ENCODE measurements around the gene CYTH2.
"Not testable (repeated sequence)": the region's sequence is repeated elsewhere in the genome, so short reads cannot be mapped to it uniquely, and the experiment has no call there.

The CYTH2 gene

GRCh38 chr19:48509467-48510194 lies 40.5 kb downstream of the CYTH2 start:
- Histone ChIP-seq H3K9ac (ENCODE audit: low read length) (no peak overlapping the region), H3K4me3 (ENCODE audit: low read depth, low read length) (peak overlapping the region; percentile 62), H3K27ac (ENCODE audit: low read depth, low read length) (no peak overlapping the region), H3K36me3 (ENCODE audit: control insufficient read depth, insufficient read depth, low read length) (no peaks in the 10 kb centered on the region), H3K4me1 (ENCODE audit: control insufficient read depth, insufficient read depth, low read length) (peaks cover 4% of the 10 kb centered on the region), H3K27me3 (ENCODE audit: control insufficient read depth, insufficient read depth, low read length) (peaks cover 24% of the 10 kb centered on the region), H3K9me3 (ENCODE audit: control insufficient read depth, insufficient read depth, low read depth, low read length) (no peaks in the 10 kb centered on the region)

- peaks cover 4% of the 10 kb centered on the region for H3K4me1 ChIP-seq (ENCODE audit: control insufficient read depth, insufficient read depth, low read length)
- H3K9me3 ChIP-seq (ENCODE audit: control insufficient read depth, insufficient read depth, low read depth, low read length): no peaks in the 10 kb centered on the region
- no peak overlapping the region for H3K9ac ChIP-seq (ENCODE audit: low read length)
- no peak overlapping the region for H3K27ac ChIP-seq (ENCODE audit: low read depth, low read length)
- peaks cover 24% of the 10 kb centered on the region for H3K27me3 ChIP-seq (ENCODE audit: control insufficient read depth, insufficient read depth, low read length)
- H3K4me3 ChIP-seq (ENCODE audit: low read depth, low read length): peak overlapping the region; percentile 62
- H3K36me3 ChIP-seq (ENCODE audit: control insufficient read depth, insufficient read depth, low read length): no peaks in the 10 kb centered on the region
Observed at GRCh38 chr19:48510421-48511268, 41.5 kb downstream of the CYTH2 start.

GRCh38 chr19:48511321-48511731 lies 42.2 kb downstream of the CYTH2 start:
- no peaks in the 10 kb centered on the region for H3K36me3 ChIP-seq (ENCODE audit: control insufficient read depth, insufficient read depth, low read length)
- H3K4me1 ChIP-seq (ENCODE audit: control insufficient read depth, insufficient read depth, low read length): peaks cover 4% of the 10 kb centered on the region
- peaks cover 24% of the 10 kb centered on the region for H3K27me3 ChIP-seq (ENCODE audit: control insufficient read depth, insufficient read depth, low read length)
- no peak overlapping the region for H3K9ac ChIP-seq (ENCODE audit: low read length)
- peak overlapping the region; percentile 62 for H3K4me3 ChIP-seq (ENCODE audit: low read depth, low read length)
- H3K27ac ChIP-seq (ENCODE audit: low read depth, low read length): no peak overlapping the region
- no peaks in the 10 kb centered on the region for H3K9me3 ChIP-seq (ENCODE audit: control insufficient read depth, insufficient read depth, low read depth, low read length)

- Histone ChIP-seq H3K27ac (ENCODE audit: low read depth, low read length) (no peak within 1 kb of the TSS), H3K4me1 (ENCODE audit: control insufficient read depth, insufficient read depth, low read length) (peaks cover 4% of the 10 kb centered on the region), H3K4me3 (ENCODE audit: low read depth, low read length) (peak within 1 kb of the TSS; percentile 62), H3K27me3 (ENCODE audit: control insufficient read depth, insufficient read depth, low read length) (peaks cover 24% of the 10 kb centered on the region), H3K9me3 (ENCODE audit: control insufficient read depth, insufficient read depth, low read depth, low read length) (no peaks in the 10 kb centered on the region), H3K9ac (ENCODE audit: low read length) (no peak within 1 kb of the TSS), H3K36me3 (ENCODE audit: control insufficient read depth, insufficient read depth, low read length) (no peaks in the 10 kb centered on the region)
Observed at GRCh38 chr19:48511800-48512503, 42.8 kb downstream of the CYTH2 start, which contains the start of gene LMTK3. TSS of gene LMTK3 (minus strand) at chr19:48511835. CDS start at chr19:48511576, 259 bp downstream.

- Histone ChIP-seq H3K9ac (ENCODE audit: low read length) (no peak overlapping the region), H3K9me3 (ENCODE audit: control insufficient read depth, insufficient read depth, low read depth, low read length) (no peaks in the 10 kb centered on the region), H3K4me1 (ENCODE audit: control insufficient read depth, insufficient read depth, low read length) (peaks cover 4% of the 10 kb centered on the region), H3K4me3 (ENCODE audit: low read depth, low read length) (peak overlapping the region; percentile 73), H3K27ac (ENCODE audit: low read depth, low read length) (no peak overlapping the region), H3K36me3 (ENCODE audit: control insufficient read depth, insufficient read depth, low read length) (no peaks in the 10 kb centered on the region), H3K27me3 (ENCODE audit: control insufficient read depth, insufficient read depth, low read length) (peaks cover 24% of the 10 kb centered on the region)
Observed at GRCh38 chr19:48512504-48513288, 43.5 kb downstream of the CYTH2 start.

GRCh38 chr19:48513289-48514122 lies 44.3 kb downstream of the CYTH2 start:
- H3K9ac ChIP-seq (ENCODE audit: low read length): peak overlapping the region; percentile 31
- no peaks in the 10 kb centered on the region for H3K36me3 ChIP-seq (ENCODE audit: control insufficient read depth, insufficient read depth, low read length)
- H3K27ac ChIP-seq (ENCODE audit: low read depth, low read length): no peak overlapping the region
- H3K9me3 ChIP-seq (ENCODE audit: control insufficient read depth, insufficient read depth, low read depth, low read length): no peaks in the 10 kb centered on the region
- peaks cover 24% of the 10 kb centered on the region for H3K27me3 ChIP-seq (ENCODE audit: control insufficient read depth, insufficient read depth, low read length)
- H3K4me3 ChIP-seq (ENCODE audit: low read depth, low read length): peak overlapping the region; percentile 73
- peaks cover 4% of the 10 kb centered on the region for H3K4me1 ChIP-seq (ENCODE audit: control insufficient read depth, insufficient read depth, low read length)

GRCh38 chr19:48514123-48514458 lies 44.9 kb downstream of the CYTH2 start:
- Histone ChIP-seq H3K9ac (ENCODE audit: low read length) (no peak overlapping the region), H3K4me3 (ENCODE audit: low read depth, low read length) (peak overlapping the region; percentile 73), H3K36me3 (ENCODE audit: control insufficient read depth, insufficient read depth, low read length) (no peaks in the 10 kb centered on the region), H3K9me3 (ENCODE audit: control insufficient read depth, insufficient read depth, low read depth, low read length) (no peaks in the 10 kb centered on the region), H3K27me3 (ENCODE audit: control insufficient read depth, insufficient read depth, low read length) (peaks cover 24% of the 10 kb centered on the region), H3K4me1 (ENCODE audit: control insufficient read depth, insufficient read depth, low read length) (peaks cover 4% of the 10 kb centered on the region), H3K27ac (ENCODE audit: low read depth, low read length) (no peak overlapping the region)

- no peak overlapping the region for H3K27ac ChIP-seq (ENCODE audit: low read depth, low read length)
- no peak overlapping the region for H3K4me3 ChIP-seq (ENCODE audit: low read depth, low read length)
- H3K9me3 ChIP-seq (ENCODE audit: control insufficient read depth, insufficient read depth, low read depth, low read length): no peaks in the 10 kb centered on the region
- peaks cover 4% of the 10 kb centered on the region for H3K4me1 ChIP-seq (ENCODE audit: control insufficient read depth, insufficient read depth, low read length)
- H3K9ac ChIP-seq (ENCODE audit: low read length): no peak overlapping the region
- no peaks in the 10 kb centered on the region for H3K36me3 ChIP-seq (ENCODE audit: control insufficient read depth, insufficient read depth, low read length)
- H3K27me3 ChIP-seq (ENCODE audit: control insufficient read depth, insufficient read depth, low read length): peaks cover 19% of the 10 kb centered on the region
Observed at GRCh38 chr19:48516536-48516935, 47.4 kb downstream of the CYTH2 start.

GRCh38 chr19:48518207-48518606 lies 49.0 kb downstream of the CYTH2 start:
- Histone ChIP-seq H3K9me3 (ENCODE audit: control insufficient read depth, insufficient read depth, low read depth, low read length) (no peaks in the 10 kb centered on the region), H3K27ac (ENCODE audit: low read depth, low read length) (no peak overlapping the region), H3K27me3 (ENCODE audit: control insufficient read depth, insufficient read depth, low read length) (peaks cover 3% of the 10 kb centered on the region)

GRCh38 chr19:48519426-48519825 lies 50.3 kb downstream of the CYTH2 start:
- not testable (repeated sequence) for H3K4me1 ChIP-seq (ENCODE audit: control insufficient read depth, insufficient read depth, low read length); H3K27me3 ChIP-seq (ENCODE audit: control insufficient read depth, insufficient read depth, low read length); H3K4me3 ChIP-seq (ENCODE audit: low read depth, low read length)

More at GRCh38 chr19:48518207-48518606, 49.0 kb downstream of the CYTH2 start:
- Histone ChIP-seq H3K4me1 (ENCODE audit: control insufficient read depth, insufficient read depth, low read length) (peaks cover 4% of the 10 kb centered on the region), H3K36me3 (ENCODE audit: control insufficient read depth, insufficient read depth, low read length) (no peaks in the 10 kb centered on the region), H3K4me3 (ENCODE audit: low read depth, low read length) (no peak overlapping the region), H3K9ac (ENCODE audit: low read length) (no peak overlapping the region)

More at GRCh38 chr19:48519426-48519825, 50.3 kb downstream of the CYTH2 start:
- not testable (repeated sequence) for H3K9ac ChIP-seq (ENCODE audit: low read length); H3K27ac ChIP-seq (ENCODE audit: low read depth, low read length); H3K9me3 ChIP-seq (ENCODE audit: control insufficient read depth, insufficient read depth, low read depth, low read length); H3K36me3 ChIP-seq (ENCODE audit: control insufficient read depth, insufficient read depth, low read length)

Data from HUES6 (cell line).